ENCODE results near the gene SFI1.
A peak's percentile ranks its signal among the peaks of the same experiment; 100 is the strongest.
"Not testable (repeated sequence)": the region's sequence is repeated elsewhere in the genome, so short reads cannot be mapped to it uniquely, and the experiment has no call there.

SFI1 gene

GRCh38 chr22:31544481-31545480 is 48.4 kb downstream of the SFI1 start:
- DNase-seq, result no peak

- DNase-seq, result no peak
These were observed 54.6 kb downstream of the SFI1 start for GRCh38 chr22:31550871-31551370.

DNA sequence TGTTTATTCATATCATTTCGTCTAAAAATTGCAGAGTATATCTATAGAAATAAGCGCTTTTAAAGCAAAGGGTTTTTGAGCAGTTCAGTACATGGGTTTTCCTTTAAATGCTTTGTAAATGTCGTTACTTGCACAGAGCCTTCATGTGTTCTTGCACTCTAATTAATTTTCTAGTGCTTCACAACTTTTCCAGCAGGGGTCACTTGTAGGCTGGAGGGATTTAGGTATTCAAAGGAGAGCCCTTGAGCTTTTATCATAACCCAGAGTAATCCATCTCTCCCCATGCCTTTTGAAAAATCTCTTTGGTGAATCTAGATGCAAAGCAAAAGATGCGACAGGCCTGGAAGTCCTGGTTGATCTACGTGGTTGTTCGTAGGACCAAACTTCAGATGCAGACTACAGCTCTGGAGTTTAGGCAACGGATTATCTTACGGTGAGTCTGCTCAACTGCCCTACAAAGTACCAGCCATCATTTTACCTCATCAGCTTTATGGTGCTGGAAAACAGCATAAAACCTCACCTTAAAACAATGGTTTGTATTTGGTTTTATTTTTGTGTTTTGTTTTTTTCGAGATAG is 60.4 kb downstream of the SFI1 start:
- no peak for DNase-seq

GRCh38 chr22:31558546-31558945 is 62.2 kb downstream of the SFI1 start:
- DNase-seq, result not testable (repeated sequence)

- DNase-seq, result peak; percentile 73
These were observed 65.0 kb downstream of the SFI1 start for GRCh38 chr22:31561238-31561887.

DNA sequence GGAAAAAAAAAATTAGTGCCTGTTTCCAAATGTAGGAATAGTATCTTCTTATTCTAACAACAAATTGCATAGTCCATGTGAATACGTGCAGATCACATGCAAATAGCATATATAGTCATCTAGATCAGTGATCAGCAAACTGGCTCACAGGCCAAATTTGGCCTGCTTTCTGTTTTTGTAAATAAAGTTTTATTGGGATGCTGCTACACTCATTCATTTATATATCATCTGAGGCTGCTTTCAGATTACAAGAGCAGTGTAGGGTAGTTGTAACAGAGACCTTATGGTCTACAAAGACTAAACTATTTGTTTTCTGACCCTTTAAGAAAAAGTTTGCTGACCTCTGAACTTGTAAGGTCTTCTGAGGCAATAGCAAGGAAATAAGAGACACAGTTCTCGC is 65.6 kb downstream of the SFI1 start:
- DNase-seq, result no peak

DNA sequence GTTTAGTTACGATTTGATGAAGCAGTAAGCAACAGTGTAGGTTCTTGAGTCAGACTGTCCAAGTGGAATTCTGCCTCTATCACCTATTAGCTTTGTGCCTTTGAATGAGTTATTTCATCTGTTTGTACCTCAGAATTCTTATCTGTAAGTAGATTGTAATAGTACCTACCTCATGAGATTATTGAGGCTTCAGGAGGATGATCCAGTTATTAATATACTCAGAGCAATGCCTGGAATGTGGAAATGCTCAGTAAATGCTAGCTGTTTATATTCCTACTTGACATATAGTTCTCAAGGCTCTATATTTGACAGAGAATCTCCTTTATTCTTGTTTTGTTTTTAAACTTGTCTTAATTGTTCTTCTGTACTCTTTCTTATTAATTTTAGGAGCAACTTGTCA is 70.1 kb downstream of the SFI1 start:
- DNase-seq, result no peak

- no peak for DNase-seq
These were observed 70.9 kb downstream of the SFI1 start for GRCh38 chr22:31567196-31567595.

DNA sequence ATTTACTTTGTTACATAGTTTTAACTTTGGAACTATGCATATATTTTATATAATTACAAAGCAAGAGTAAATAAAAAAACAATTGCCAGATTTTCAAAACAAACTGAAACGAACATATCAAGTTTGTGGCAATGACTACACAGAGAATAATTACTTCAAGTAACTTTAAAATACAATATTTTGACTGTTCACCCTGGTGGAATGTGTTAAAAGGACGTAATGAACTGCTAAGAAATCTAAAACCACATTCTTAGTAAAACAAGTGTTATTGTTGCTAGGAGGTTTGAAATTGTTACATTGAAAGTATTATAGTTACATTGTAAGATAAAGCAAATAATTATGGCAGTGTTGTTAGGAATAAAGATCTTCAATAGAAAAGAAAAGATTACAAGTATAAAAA is 71.4 kb downstream of the SFI1 start:
- DNase-seq, result no peak

GRCh38 chr22:31569126-31569525 is 72.8 kb downstream of the SFI1 start:
- DNase-seq, result no peak

DNA sequence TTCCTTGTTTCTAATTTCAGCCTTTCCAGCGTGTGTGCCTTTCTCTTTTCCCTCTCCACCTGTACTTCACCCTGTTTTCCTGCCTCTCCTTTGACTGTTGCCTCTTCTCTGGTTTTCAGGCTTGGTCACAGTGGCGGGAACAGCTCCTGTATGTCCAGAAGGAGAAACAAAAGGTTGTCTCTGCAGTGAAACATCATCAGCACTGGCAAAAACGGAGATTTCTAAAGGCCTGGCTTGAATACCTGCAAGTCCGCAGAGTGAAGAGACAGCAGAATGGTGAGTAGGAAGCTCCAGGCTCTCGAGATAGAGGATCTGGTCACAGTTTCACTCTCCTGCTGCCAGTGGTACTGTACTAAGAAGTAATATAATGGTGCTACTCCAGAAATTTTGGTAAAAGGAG is 76.6 kb downstream of the SFI1 start:
- no peak for DNase-seq

GRCh38 chr22:31574055-31574670 is 77.8 kb downstream of the SFI1 start:
- DNase-seq, result no peak

GRCh38 chr22:31575190-31575589 is 78.9 kb downstream of the SFI1 start:
- no peak for DNase-seq

GRCh38 chr22:31577711-31578110 is 81.4 kb downstream of the SFI1 start:
- no peak for DNase-seq

DNA sequence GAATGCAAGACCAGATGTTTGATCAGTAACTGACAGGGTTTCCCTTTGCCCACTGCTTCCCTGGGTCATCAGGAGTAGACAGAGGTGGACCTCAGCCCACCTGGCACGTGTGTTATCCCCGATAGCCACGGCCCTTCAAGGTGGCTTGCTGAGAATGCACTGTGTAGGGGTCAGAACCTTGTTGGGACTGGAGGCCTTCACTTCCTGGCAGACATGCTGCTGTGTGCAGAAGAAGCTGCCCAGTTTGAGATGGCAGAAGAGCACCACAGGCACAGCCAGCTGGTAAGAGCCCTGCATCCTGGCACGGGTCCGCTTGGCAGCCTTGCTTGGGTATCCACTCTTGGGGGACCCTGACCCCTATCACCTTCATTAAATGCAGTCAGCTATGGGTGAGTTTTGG is 81.8 kb downstream of the SFI1 start:
- no peak for DNase-seq

- DNase-seq, result no peak
These were observed 83.5 kb downstream of the SFI1 start for GRCh38 chr22:31579835-31580242.

DNA sequence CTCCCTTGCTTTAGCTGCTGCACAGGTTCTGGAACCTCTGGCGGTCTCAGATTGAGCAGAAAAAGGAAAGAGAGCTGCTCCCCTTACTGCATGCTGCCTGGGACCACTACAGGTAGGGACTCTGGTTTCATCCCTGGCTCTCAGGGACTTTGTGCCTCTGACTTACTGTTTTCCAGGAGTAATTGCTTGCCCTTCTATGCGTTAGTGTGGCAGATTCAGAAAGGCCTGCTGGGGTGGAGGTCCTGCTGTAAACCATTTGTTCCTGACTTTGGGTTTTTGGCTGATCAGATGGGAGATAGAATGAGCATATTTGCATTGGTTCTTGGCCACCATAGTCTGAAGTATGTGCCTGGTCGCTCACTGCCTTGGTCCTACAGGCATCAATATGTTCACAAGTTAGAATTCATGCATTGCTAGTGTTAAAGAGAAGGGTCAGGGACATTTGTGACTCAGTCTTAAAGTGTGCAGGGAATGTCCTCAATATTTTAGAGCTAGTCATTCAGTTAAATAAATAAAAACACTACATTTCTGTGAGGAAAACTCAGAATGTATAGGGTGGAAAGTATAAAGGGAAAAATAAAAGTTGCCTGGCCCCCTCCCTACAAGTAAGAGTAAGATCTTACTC is 87.6 kb downstream of the SFI1 start:
- DNase-seq, result no peak

GRCh38 chr22:31584804-31585160 is 88.4 kb downstream of the SFI1 start:
- DNase-seq, result no peak

GRCh38 chr22:31585161-31585859 is 89.0 kb downstream of the SFI1 start:
- DNase-seq, result no peak

DNA sequence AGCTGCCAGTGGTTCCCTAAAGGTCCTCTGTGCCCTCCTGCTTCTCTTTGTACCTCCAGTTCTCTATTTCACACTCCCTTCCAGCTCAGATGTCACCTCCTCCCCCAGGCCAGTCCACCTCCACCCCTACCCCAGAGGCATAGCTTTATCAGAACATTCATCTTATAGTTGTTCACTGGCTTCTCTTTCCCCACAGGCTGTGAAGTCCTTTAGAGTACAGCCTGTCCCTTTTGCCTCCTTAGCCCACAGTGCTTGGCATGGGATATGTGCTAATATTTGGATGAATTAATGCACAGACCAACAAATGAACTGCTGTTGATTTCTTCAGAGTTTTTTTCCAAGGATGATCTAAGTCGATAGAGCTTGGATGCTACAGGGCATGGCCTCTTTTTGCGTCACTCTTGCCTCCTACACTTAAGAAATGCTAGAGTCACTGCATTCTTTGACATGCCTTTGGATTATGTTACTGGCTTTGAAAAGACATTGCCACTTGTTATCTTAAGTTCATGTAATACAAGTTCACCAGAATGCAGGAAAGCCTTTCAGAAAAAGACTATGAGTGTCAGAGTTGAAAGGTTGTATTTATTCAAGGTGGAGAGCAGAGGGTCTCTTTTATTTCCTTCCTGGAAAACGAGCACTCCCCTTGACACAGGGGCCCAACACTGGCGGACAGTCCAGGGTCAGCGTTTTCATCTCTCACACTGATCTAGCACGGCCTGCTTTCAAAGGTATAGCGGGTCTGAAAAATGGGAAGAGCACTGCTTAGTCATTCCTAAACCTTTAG is 90.0 kb downstream of the SFI1 start:
- no peak for DNase-seq

DNA sequence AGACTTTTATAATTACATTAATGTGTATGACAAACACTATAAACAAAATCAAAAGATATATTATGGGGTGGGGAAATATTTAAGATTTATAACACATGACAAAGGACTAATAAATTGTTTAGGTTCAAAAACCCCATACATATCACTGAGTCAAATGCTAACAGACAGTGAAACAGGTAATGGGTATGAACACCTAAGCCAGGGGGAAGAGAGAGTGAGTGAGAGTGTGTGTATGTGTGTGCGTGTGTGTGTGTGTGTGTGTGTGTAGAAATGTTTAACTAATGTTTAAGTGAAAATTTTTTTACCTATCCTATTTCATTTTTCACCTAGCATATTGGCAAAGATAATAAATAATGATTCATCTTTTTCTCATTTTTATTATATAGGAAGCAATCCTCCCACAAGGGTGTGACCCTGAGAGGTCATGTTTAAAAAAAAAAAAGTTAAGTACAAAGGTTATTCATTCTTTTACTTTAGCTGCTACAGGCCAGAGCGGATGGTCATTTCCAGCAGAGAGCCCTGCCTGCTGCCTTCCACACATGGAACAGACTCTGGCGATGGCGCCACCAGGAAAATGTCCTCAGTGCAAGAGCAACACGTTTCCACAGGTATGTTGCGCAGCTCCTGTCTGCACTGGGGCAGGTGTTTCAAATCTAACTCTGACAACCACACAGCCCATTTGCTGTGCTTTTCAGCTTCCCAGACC is 92.8 kb downstream of the SFI1 start:
- no peak for DNase-seq
